Liver (tissue), 9 donors: ENCODE measurements around the gene SP2. TPM values are rescaled to one million over a fixed set of nuclear protein-coding genes. Genes with fewer than 3 reads are reported as not detected.

Experiments
- DNase-seq: peaks from one replicate; pipeline ENCODE4 v3.0.0-alpha.2; 2017; ENCODE audit warnings: low spot score
- H3K27ac ChIP-seq, 2 donors: one replicate each; pipeline ENCODE4 v1.7.0; 2013; ENCODE audit warnings: inconsistent platforms in 2 of 2, low read length in 2 of 2, control low read depth in 1 of 2, low read depth in 1 of 2, mild to moderate bottlenecking in 1 of 2
- H3K27me3 ChIP-seq, 4 donors: one replicate each; pipeline versions ENCODE4 v1.6.1 to v1.7.0; 2013; ENCODE audit warnings: low read length in 3 of 4, inconsistent platforms in 1 of 4, mild to moderate bottlenecking in 1 of 4, moderate library complexity in 1 of 4; ENCODE audit not compliant: control insufficient read depth in 4 of 4, insufficient read depth in 4 of 4
- H3K36me3 ChIP-seq, 4 donors: one replicate each; pipeline versions ENCODE4 v1.6.1 to v1.7.0; 2013; ENCODE audit warnings: low read length in 3 of 4, mild to moderate bottlenecking in 3 of 4, low read depth in 1 of 4, moderate library complexity in 1 of 4; ENCODE audit not compliant: control insufficient read depth in 4 of 4, insufficient read depth in 3 of 4
- H3K4me1 ChIP-seq, 4 donors: one replicate each; pipeline versions ENCODE4 v1.6.1 to v1.7.0; 2013; ENCODE audit warnings: low read length in 3 of 4, mild to moderate bottlenecking in 3 of 4, moderate library complexity in 1 of 4; ENCODE audit not compliant: control insufficient read depth in 4 of 4, insufficient read depth in 4 of 4
- H3K4me3 ChIP-seq, 3 donors: one replicate each; pipeline versions ENCODE4 v1.6.1 to v1.7.0; 2013; ENCODE audit warnings: low read length in 3 of 3, control low read depth in 1 of 3, low read depth in 1 of 3, mild to moderate bottlenecking in 1 of 3
- H3K9ac ChIP-seq, 2 donors: one replicate each; pipeline ENCODE4 v1.7.0; 2013; ENCODE audit warnings: low read length in 2 of 2, mild to moderate bottlenecking in 2 of 2, moderate library complexity in 2 of 2, control low read depth in 1 of 2, low read depth in 1 of 2
- H3K9me3 ChIP-seq, 4 donors: one replicate each; pipeline versions ENCODE4 v1.6.1 to v1.7.0; 2013; ENCODE audit warnings: low read length in 3 of 4; ENCODE audit not compliant: control insufficient read depth in 4 of 4
- ATF3 ChIP-seq: IDR thresholded peaks from 2 replicates; pipeline ENCODE4 v1.6.1; 2016; ENCODE audit warnings: antibody characterized with exemption
- CTCF ChIP-seq: fragments of 150-350 bp; IDR thresholded peaks from 2 replicates; pipeline ENCODE4 v1.5.1; 2017; ENCODE audit warnings: improper control_type of control experiment, low read depth, low read length; ENCODE audit not compliant: missing input control
- EGR1 ChIP-seq, 2 donors: IDR thresholded peaks; 2 replicates each; pipeline ENCODE4 v1.6.1; 2016 to 2018; ENCODE audit warnings: antibody characterized with exemption in 2 of 2, low read depth in 2 of 2
- FOXA1 ChIP-seq: IDR thresholded peaks from 2 replicates; pipeline ENCODE4 v1.6.1; 2016; ENCODE audit warnings: antibody characterized with exemption
- FOXA2 ChIP-seq: IDR thresholded peaks from 2 replicates; pipeline ENCODE4 v1.6.1; 2016; ENCODE audit warnings: antibody characterized with exemption
- GABPA ChIP-seq, 2 donors: IDR thresholded peaks in 1 of 2; conservative IDR thresholded peaks in 1 of 2; 2 replicates each; pipeline ENCODE4 v1.6.1; 2016; ENCODE audit warnings: antibody characterized with exemption in 2 of 2, mild to moderate bottlenecking in 1 of 2, moderate library complexity in 1 of 2
- HNF4A ChIP-seq, 2 donors: conservative IDR thresholded peaks; 2 replicates each; pipeline ENCODE4 v1.6.1; 2016; ENCODE audit warnings: antibody characterized with exemption in 2 of 2, mild to moderate bottlenecking in 2 of 2
- HNF4G ChIP-seq: IDR thresholded peaks from 2 replicates; pipeline ENCODE4 v1.6.1; 2016; ENCODE audit warnings: antibody characterized with exemption
- JUND ChIP-seq, 2 donors: IDR thresholded peaks; 2 replicates each; pipeline ENCODE4 v1.6.1; 2016; ENCODE audit warnings: antibody characterized with exemption in 2 of 2
- MAX ChIP-seq: IDR thresholded peaks from 2 replicates; pipeline ENCODE4 v1.6.1; 2016; ENCODE audit warnings: antibody characterized with exemption
- NR2F2 ChIP-seq: IDR thresholded peaks from 2 replicates; pipeline ENCODE4 v1.6.1; 2016; ENCODE audit warnings: antibody characterized with exemption
- RAD21 ChIP-seq, 2 donors: IDR thresholded peaks; 2 replicates each; pipeline ENCODE4 v1.6.1; 2016; ENCODE audit warnings: antibody characterized with exemption in 2 of 2, mild to moderate bottlenecking in 2 of 2
- REST ChIP-seq: IDR thresholded peaks from 2 replicates; pipeline ENCODE4 v1.6.1; 2016; ENCODE audit warnings: antibody characterized with exemption, mild to moderate bottlenecking
- RXRA ChIP-seq, 2 donors: IDR thresholded peaks; 2 replicates each; pipeline ENCODE4 v1.6.1; 2017 to 2018; ENCODE audit warnings: antibody characterized with exemption in 2 of 2, mild to moderate bottlenecking in 1 of 2
- TAF1 ChIP-seq: conservative IDR thresholded peaks from 2 replicates; pipeline ENCODE4 v1.6.1; 2016; ENCODE audit warnings: antibody characterized with exemption, mild to moderate bottlenecking
- YY1 ChIP-seq: IDR thresholded peaks from 2 replicates; pipeline ENCODE4 v1.6.1; 2016; ENCODE audit warnings: antibody characterized with exemption, mild to moderate bottlenecking
- ZBTB33 ChIP-seq: IDR thresholded peaks from 2 replicates; pipeline ENCODE4 v1.6.1; 2016; ENCODE audit warnings: antibody characterized with exemption
- WGBS: extraction: QIAGEN DNeasy Blood & Tissue Kit; methylation state at CpG from one replicate; pipeline ENCODE4 v1.1.7; 2013; 5-methylcytosine and 5-hydroxymethylcytosine counted together
- polyA plus RNA-seq, 2 donors: library from polyadenylated mRNA; stranded (reverse) in 1 of 2; unstranded in 1 of 2; fragments of 200-250 nt in 1 of 2; fragments of >200 nt in 1 of 2; fragmentation: Nextera tagmentation in 1 of 2; extraction: Ambion mirVana in 1 of 2; gene quantifications; one replicate each; pipeline versions ENCODE4 v1.2.1 to v1.2.3, GENCODE V29; 2013 to 2015
- total RNA-seq, 2 donors: library from RNA; depleted of rRNA; stranded (reverse); fragments of >200 nt; gene quantifications; one replicate each; pipeline ENCODE4 v1.2.3, GENCODE V29; 2014
- donor health status: healthy.
- donor health status: healthy.
- donor health status: healthy.
- donor health status: healthy.
- donor health status: healthy.

SP2 gene
- total and polyA plus RNA-seq, 4 donors: 2.2 to 5.7 (median 3.8) TPM

- TF ChIP-seq REST: no peak
- TF ChIP-seq FOXA2: no peak
- no peak for TF ChIP-seq HNF4G
- TF ChIP-seq FOXA1: no peak
- TF ChIP-seq HNF4A (conservative IDR thresholded peaks at IDR 0.05): no peak
- no peak for TF ChIP-seq MAX
- TF ChIP-seq RXRA (IDR thresholded peaks at IDR 0.05): no peak
- TF ChIP-seq TAF1: no peak
- DNase-seq: no peak
- H3K4me3 ChIP-seq: no peak overlapping the region
- H3K27me3 ChIP-seq: peaks cover 0 to 20% (median 10%) of the 10 kb centered on the region in 4 donors
- no peaks in the 10 kb centered on the region for H3K36me3 ChIP-seq
- H3K9ac ChIP-seq: no peak overlapping the region
- H3K9me3 ChIP-seq: no peaks in the 10 kb centered on the region
- peaks cover 3 to 9% (median 5%) of the 10 kb centered on the region in 4 donors for H3K4me1 ChIP-seq
- 35% methylated on average over 5 of the region's 5 CpGs for WGBS
- H3K27ac ChIP-seq: no peak overlapping the region
These were observed 42.4 kb upstream of the SP2 start for GRCh38 chr17:47853616-47854015.

- no peak overlapping the region for H3K27ac ChIP-seq
- DNase-seq: no peak
- TF ChIP-seq CTCF (no peak), RXRA (IDR thresholded peaks at IDR 0.05) (no peak), ATF3 (no peak), ZBTB33 (no peak), RAD21 (IDR thresholded peaks at IDR 0.05) (no peak), REST (no peak), EGR1 (IDR thresholded peaks at IDR 0.05; ENCODE audit: low read depth in 2 of 2) (no peak), HNF4A (conservative IDR thresholded peaks at IDR 0.05) (no peak), YY1 (no peak), MAX (no peak), HNF4G (no peak), FOXA1 (no peak), NR2F2 (no peak), GABPA (IDR thresholded peaks at IDR 0.05 in 1 of 2, conservative IDR thresholded peaks at IDR 0.05 in 1 of 2) (no peak), FOXA2 (no peak), JUND (IDR thresholded peaks at IDR 0.05) (no peak)
- peaks cover 3 to 5% (median 4%) of the 10 kb centered on the region in 4 donors for H3K4me1 ChIP-seq
- 57% methylated on average over 3 of the region's 3 CpGs for WGBS
- no peak overlapping the region for H3K4me3 ChIP-seq
- peaks cover 0 to 11% (median 8%) of the 10 kb centered on the region in 4 donors for H3K27me3 ChIP-seq
- H3K36me3 ChIP-seq: no peaks in the 10 kb centered on the region
- H3K9ac ChIP-seq: no peak overlapping the region
- H3K9me3 ChIP-seq: no peaks in the 10 kb centered on the region
These were observed 40.3 kb upstream of the SP2 start for GRCh38 chr17:47855737-47856136.
